Upper lobe of right lung (tissue), 1 donor: ENCODE measurements around the gene PCMTD2. TPM values are rescaled to one million over a fixed set of nuclear protein-coding genes. Genes with fewer than 3 reads are reported as not detected.

Experiments
- ATAC-seq: fragments of 200-7000 bp; cut with Tn5 transposase; one replicate; pipeline ENCODE4 v1.9.1; 2020; ENCODE audit warnings: mild to moderate bottlenecking, moderate library complexity
- DNase-seq: peaks from one replicate; pipeline ENCODE4 v3.0.0-alpha.2; 2020
- H3K27ac ChIP-seq: fragments of 200-600 bp; one replicate; pipeline ENCODE4 v1.8.0; 2022
- H3K27me3 ChIP-seq: fragments of 200-600 bp; one replicate; pipeline ENCODE4 v1.8.0; 2022; ENCODE audit warnings: mild to moderate bottlenecking
- H3K36me3 ChIP-seq: fragments of 200-600 bp; one replicate; pipeline ENCODE4 v1.8.0; 2022
- H3K4me1 ChIP-seq: fragments of 200-600 bp; one replicate; pipeline ENCODE4 v1.8.0; 2022
- H3K4me3 ChIP-seq: fragments of 200-600 bp; one replicate; pipeline ENCODE4 v1.8.0; 2022; ENCODE audit warnings: mild to moderate bottlenecking
- H3K9me3 ChIP-seq: fragments of 200-600 bp; one replicate; pipeline ENCODE4 v1.8.0; 2022
- CTCF ChIP-seq: fragments of 200-600 bp; IDR thresholded peaks from one replicate; pipeline ENCODE4 v1.8.0; 2022; ENCODE audit warnings: antibody characterized with exemption
- intact Hi-C: fragments of 100-400 bp; cut with DNase I; formaldehyde crosslinking; loops from one replicate; pipeline ENCODE4 v1.11.0; 2022
- total RNA-seq: library from RNA; stranded (reverse); fragmentation: NEBNext Ultra II Directional; extraction: Animal tissue kit (Norgen Biotek cat#: 25700); gene quantifications from one replicate; pipeline ENCODE4 v1.2.1, GENCODE V29; 2021
- donor health status: DM: no; HTN: yes; CAD: no; lungs with severe emphysema.

Gene PCMTD2
- total RNA-seq, 1 donor from 2014 or later: 58.8 TPM

- no peaks in the 10 kb centered on the region for H3K36me3 ChIP-seq
- TF ChIP-seq CTCF: no peak
- intact Hi-C loops: no loop called here
- no peaks in the 10 kb centered on the region for H3K4me1 ChIP-seq
- H3K4me3 ChIP-seq: no peak overlapping the region
- H3K27ac ChIP-seq: no peak overlapping the region
- no peak for DNase-seq
- no peak for ATAC-seq
- H3K27me3 ChIP-seq: peaks cover 16% of the 10 kb centered on the region
- no peaks in the 10 kb centered on the region for H3K9me3 ChIP-seq
These were observed 8.3 kb upstream of the PCMTD2 start for GRCh38 chr20:64247307-64247618.

GRCh38 chr20:64247970-64248841, 7.3 kb upstream of the PCMTD2 start:
- no peak for ATAC-seq
- H3K36me3 ChIP-seq: no peaks in the 10 kb centered on the region
- DNase-seq: peak; percentile 48

GRCh38 chr20:64250027-64250426, 5.5 kb upstream of the PCMTD2 start:
- no peak for TF ChIP-seq CTCF
- DNase-seq: no peak
- Histone ChIP-seq H3K4me3 (no peak overlapping the region), H3K27me3 (peaks cover 16% of the 10 kb centered on the region), H3K36me3 (no peaks in the 10 kb centered on the region), H3K9me3 (no peaks in the 10 kb centered on the region), H3K27ac (no peak overlapping the region), H3K4me1 (no peaks in the 10 kb centered on the region)
- no peak for ATAC-seq
- intact Hi-C loops: no loop called here

More at GRCh38 chr20:64247970-64248841, 7.3 kb upstream of the PCMTD2 start:
- Histone ChIP-seq H3K4me3 (no peak overlapping the region), H3K27me3 (peaks cover 16% of the 10 kb centered on the region), H3K9me3 (no peaks in the 10 kb centered on the region), H3K27ac (no peak overlapping the region), H3K4me1 (no peaks in the 10 kb centered on the region)
- intact Hi-C loops: no loop called here
- TF ChIP-seq CTCF: no peak

- Histone ChIP-seq H3K27ac (no peak overlapping the region), H3K4me3 (no peak overlapping the region), H3K36me3 (no peaks in the 10 kb centered on the region), H3K4me1 (peaks cover 18% of the 10 kb centered on the region), H3K9me3 (no peaks in the 10 kb centered on the region), H3K27me3 (no peaks in the 10 kb centered on the region)
- ATAC-seq (no peak), DNase-seq (no peak)
- intact Hi-C loops: no loop called here
- no peak for TF ChIP-seq CTCF
These were observed 2.6 kb upstream of the PCMTD2 start for GRCh38 chr20:64253000-64253383.

- H3K27ac ChIP-seq: no peak overlapping the region
- H3K27me3 ChIP-seq: no peaks in the 10 kb centered on the region
- no peaks in the 10 kb centered on the region for H3K9me3 ChIP-seq
- ATAC-seq (no peak), DNase-seq (no peak)
- no peak for TF ChIP-seq CTCF
- no peaks in the 10 kb centered on the region for H3K36me3 ChIP-seq
- no peak overlapping the region for H3K4me3 ChIP-seq
- intact Hi-C loops: no loop called here
- peaks cover 22% of the 10 kb centered on the region for H3K4me1 ChIP-seq
These were observed 2.1 kb upstream of the PCMTD2 start for GRCh38 chr20:64253443-64253842.
